GM21529 (cell line): ENCODE measurements around the gene ZMAT3.

Experiments
- ATAC-seq: cut with Tn5 transposase; IDR thresholded peaks from one replicate; pipeline ENCODE4 v1.9.1; 2021; ENCODE audit not compliant: unreplicated experiment

ZMAT3 gene

GRCh38 chr3:179026636-179027035 is 45.0 kb downstream of the ZMAT3 start:
- ATAC-seq, result no peak

GRCh38 chr3:179021119-179021903 is 50.3 kb downstream of the ZMAT3 start:
- no peak for ATAC-seq

DNA sequence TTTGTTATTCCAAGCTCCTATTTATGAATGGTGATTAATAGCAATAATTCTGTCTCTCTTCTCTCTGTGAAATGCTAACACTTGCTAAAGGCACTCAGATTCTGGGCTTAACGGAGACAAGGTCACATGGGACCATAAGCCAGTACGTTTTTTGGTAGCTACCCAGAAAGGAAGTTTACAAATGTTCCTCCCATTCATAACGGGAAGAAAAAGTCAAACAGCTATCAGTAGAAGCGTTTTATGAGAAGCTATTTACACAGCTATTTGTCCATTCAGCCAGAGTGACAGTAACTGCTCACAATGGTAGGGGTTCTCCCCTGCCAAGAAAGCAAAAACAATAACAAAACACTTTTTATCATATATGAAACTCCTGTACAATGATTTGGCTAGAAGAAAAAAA is 51.5 kb downstream of the ZMAT3 start:
- no peak for ATAC-seq

DNA sequence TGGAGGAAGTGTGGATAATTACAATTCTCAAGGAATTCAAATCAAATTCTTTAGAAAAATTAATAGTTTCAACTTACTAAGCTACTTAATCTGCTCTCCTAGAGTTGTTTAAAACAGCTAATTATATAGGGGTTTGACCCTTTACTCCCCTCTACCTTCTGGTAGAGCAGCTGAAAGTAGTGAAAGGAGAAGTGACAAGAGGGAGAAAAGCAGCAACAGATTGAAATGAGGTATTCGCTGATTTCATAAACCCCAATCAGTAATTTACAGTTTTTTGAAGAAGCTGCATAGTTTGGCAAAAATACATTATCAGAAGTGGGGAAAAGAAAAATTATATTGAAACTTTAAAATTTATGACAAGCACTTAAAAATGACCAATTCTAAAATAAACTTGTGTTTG is 52.8 kb downstream of the ZMAT3 start:
- ATAC-seq, result peak; percentile 20

DNA sequence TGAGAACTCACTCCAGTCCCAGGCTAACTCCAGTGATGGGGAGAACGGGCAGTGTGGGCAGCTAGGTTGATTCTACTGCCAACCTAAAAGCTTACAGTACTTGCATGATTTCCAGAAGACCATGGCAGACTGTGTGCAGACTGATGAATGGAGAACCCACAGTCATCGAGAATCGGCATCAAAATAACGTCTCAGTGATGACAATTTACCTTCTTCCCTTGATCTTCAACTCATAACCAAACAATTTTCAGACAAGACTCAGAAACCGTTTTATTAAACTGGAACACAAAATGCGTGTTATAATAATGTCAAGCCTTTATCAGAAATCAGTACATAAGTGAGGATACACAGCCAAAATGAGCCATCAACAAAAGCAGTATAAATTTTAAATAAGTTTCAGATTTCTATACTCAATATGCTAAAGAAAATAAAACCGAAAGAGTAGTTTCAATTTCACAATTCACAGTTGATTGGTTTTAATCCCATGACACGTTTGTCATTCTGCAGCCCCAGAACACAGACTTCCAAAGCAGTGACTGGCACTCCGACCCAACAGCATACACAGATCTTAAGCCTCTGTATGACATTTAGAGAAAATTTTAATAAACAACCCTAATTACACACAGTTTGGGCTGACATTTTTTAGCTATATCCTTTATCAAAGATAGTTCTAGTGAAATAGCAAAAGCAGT is 54.5 kb downstream of the ZMAT3 start:
- ATAC-seq, result peak; percentile 67

GRCh38 chr3:179015551-179016020 is 56.0 kb downstream of the ZMAT3 start:
- peak; percentile 60 for ATAC-seq

GRCh38 chr3:179005706-179006105 is 65.9 kb downstream of the ZMAT3 start:
- ATAC-seq, result no peak

- ATAC-seq, result no peak
These were observed 66.4 kb downstream of the ZMAT3 start for GRCh38 chr3:179005213-179005612.

GRCh38 chr3:179000659-179001058 is 71.0 kb downstream of the ZMAT3 start:
- ATAC-seq, result no peak

DNA sequence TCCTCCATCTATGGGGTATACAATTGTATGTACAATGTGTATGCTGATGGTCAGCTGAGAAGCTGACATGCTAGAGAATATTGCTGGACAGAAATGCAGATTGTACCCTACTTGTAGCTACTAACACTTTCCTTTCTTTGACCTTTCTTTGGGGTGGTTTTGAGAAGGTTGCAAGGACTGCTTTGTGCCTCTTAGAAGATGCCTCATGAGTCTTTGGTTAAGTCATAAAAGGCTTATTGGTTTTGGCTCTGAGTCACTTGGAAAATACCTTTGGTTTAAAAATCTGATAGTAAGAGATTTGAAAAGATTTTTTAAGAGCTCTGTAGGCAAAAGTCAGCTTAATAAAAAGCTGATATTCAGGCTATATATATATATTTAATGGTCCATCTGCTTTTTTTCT is 71.5 kb downstream of the ZMAT3 start:
- peak; percentile 74 for ATAC-seq

DNA sequence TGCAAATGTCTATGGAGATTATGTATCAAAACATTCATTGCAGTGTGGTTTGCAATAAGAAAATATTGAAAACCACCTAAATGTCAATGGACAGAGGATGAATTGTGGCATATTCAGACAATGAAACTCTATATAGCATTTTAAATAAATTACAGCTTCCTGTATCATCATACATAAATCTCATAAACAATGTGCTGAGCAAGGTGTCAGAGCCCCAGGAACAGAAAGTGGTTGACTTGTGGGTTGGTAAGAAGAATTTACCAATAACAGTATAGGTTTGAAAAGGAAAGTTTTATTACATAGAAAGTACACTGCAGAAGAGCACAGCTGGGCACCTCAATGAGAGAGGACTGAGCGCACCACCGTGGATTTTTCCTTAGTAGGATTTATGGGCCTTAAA is 75.2 kb downstream of the ZMAT3 start:
- no peak for ATAC-seq

DNA sequence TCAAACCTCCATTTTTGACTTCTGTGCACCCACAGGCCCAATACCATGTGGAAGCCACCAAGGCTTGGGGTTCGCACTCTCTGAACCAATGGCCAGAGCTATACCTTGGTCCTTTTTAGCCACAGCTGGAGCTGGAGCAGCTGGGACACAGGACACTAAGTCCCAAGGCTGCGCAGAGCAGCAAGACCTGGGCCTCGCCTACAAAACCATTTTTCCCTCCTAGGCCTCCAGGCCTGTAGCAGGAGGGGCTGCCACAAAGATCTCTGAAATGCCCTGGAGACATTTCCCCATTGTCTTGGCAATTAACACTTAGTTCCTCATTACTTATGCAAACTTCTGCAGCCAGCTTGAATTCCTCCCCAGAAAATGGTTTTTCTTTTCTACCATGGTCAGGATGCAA is 81.3 kb downstream of the ZMAT3 start:
- ATAC-seq, result no peak

DNA sequence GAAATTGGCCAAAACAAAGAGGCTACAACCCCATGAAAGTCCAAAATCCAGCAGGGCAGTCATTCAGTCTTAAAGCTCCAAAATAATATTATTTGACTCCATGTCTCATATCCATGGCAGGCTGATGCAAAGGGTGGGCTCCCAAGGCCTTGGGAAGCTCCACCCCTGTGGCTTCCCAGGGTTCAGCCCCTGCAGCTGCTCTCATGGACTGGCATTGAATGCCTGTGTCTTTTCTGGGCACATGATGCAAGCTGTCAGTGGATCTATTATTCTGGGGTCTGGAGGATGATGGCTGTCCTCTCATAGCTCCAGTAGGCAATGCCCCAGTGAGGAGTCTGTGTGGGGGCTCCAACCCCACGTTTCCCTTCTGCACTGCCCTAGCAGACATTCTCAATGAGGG is 81.8 kb downstream of the ZMAT3 start:
- ATAC-seq, result no peak

DNA sequence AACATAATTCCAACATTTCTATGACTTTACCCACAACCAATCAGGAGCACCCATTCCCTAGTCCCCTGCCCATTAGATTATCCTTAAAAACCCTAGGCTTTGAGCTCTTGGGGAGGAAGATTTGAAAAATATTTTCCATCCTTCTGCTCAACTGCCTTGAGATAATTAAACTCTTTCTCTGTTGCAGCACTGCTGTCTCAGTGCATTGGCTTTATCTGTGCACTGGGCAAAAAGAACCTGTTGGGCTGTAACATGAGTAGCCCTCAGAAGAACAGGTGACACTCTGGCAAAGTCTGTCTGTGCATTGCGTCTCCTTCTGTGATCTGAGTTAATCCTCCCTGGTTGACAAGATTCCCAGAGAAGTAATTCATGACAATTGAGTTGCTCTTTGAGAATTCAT is 83.9 kb downstream of the ZMAT3 start:
- ATAC-seq, result no peak

DNA sequence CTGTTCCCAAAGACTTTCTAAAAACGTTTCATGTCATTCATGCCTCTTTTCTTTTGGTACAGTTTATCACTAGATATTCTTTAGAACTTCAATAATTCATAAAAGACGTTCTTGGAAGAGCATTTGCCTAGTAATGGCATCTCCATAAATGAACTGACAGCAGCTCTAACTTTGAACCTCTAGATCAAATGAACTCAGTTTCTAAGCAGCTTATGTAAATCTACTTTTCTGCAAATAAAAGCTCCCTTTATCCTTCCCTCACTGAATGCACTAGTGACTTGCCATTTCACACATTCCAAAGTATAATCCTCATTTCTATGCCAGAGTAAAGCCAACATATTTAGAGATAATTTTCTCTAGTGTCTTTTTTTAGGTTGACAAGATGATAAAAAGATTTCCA is 85.2 kb downstream of the ZMAT3 start:
- no peak for ATAC-seq

GRCh38 chr3:178982137-178982536 is 89.5 kb downstream of the ZMAT3 start:
- ATAC-seq, result peak; percentile 88

DNA sequence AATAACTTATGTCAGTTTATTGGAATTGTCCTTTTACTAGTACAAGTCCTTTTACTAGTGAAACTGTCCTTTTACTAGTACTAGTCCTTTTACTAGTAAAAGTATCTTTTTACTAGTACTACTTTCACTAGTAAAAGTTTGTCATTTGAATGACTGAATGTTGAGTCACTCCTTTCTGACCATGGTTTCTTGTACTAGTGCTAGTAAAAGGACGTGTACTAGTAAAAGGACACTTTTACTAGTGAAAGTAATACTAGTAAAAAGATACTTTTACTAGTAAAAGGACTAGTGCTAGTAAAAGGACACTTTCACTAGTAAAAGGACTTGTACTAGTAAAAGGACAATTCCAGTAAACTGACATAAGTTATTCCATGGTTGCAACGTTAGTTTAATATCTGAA is 96.3 kb downstream of the ZMAT3 start:
- no peak for ATAC-seq

GRCh38 chr3:178971614-178972013 is 100.0 kb downstream of the ZMAT3 start:
- no peak for ATAC-seq

DNA sequence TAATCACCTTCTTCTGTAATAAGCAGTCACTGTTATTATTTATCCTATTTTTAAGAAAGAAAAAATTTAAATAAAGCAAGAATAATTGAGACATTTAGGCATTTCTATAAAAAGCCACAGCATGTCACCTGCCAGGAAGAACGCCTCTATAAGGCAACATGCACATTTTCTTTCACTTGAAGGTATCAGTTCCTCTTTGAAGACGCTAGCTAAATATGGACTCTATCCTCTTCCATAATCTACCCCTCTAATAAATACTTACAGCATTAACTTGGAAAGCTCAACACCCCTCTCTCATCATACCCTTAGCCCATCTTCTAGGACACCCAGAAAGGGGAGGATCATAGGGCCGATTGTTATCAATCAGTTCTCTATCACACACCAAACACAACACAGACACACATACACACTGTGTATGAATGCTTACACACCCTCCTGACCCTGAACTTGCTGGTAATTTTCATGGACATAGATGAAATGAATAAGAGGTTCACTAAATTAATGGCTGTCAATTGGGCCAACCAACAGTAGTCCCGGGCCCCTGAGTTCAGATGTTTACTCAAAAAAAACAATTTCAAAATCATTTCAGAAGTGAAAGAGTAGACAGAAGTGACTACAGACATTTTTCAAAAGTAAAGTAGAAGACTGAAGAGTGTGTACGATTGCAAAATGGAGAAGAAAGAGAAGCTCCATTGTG is 102.5 kb downstream of the ZMAT3 start:
- ATAC-seq, result peak; percentile 86
